HG02759 (cell line): ENCODE measurements around the gene PMM2.
A peak's percentile ranks its signal among the peaks of the same experiment; 100 is the strongest.
"Not testable (repeated sequence)": the region's sequence is repeated elsewhere in the genome, so short reads cannot be mapped to it uniquely, and the experiment has no call there.

Experiments
- ATAC-seq: cut with Tn5 transposase; IDR thresholded peaks from one replicate; pipeline ENCODE4 v1.9.1; 2021; ENCODE audit warnings: mild to moderate bottlenecking, moderate library complexity; ENCODE audit not compliant: unreplicated experiment

PMM2 gene

GRCh38 chr16:8781797-8782196 is 15.8 kb upstream of the PMM2 start:
- ATAC-seq: no peak

- no peak for ATAC-seq
Observed at GRCh38 chr16:8782673-8783072, 15.0 kb upstream of the PMM2 start.

DNA sequence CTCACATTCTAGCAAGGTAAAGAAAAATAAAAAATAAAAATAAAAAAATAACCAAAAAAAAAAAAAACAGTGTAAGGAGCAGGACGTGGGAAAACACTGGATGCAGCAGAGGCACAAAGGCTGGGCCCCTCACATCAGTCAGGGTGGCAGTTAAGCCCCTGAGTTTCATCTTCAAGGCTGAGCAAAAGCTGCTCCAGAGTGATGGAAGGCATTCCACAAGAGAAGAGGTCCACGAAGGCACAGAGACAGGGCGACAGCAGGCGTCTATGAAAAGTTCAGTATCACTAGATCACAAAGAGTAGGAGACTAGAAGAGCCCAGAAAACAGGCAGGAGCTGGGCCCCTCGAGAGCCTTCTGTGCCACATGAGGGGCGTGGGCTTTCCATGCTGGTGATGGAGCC is 12.2 kb upstream of the PMM2 start:
- no peak for ATAC-seq

DNA sequence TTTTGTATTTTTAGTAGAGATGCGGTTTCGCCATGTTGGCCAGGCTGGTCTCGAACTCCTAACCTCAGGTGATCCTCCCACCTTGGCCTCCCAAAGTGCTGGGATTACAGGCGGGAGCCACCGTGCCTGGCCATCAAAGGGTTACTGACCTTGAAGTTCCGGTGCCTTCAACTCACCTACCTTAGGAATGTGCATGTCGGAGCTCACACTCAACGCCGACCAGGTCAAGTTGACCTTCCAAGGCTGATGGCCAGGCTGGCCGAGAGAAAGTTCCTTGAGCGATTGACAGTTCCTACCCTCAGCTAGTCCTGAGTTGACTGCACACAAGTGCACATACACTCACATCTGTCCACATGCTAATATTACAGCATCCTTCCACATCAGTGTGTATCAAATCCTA is 11.3 kb upstream of the PMM2 start:
- ATAC-seq: not testable (repeated sequence)

- no peak for ATAC-seq
Observed at GRCh38 chr16:8788578-8789172, 9.0 kb upstream of the PMM2 start.

DNA sequence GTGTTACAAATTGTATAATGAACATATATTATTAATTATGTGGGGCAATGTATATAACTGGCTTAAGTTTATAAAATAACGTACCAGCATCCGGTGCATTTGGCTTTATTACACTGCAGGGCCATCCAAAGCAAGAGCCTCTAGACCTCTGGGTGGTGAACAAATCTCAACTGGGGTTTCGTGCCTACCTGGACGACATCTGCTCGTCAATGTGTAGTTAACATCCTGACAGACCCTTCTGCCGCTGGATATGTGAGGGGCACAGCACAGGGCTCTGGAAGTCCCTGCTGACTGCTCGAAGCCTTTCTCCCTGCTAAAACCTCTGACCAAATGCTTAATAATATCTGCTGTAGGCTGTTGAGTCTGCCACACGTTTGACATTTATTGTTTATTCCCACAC is 2.5 kb upstream of the PMM2 start:
- no peak for ATAC-seq

DNA sequence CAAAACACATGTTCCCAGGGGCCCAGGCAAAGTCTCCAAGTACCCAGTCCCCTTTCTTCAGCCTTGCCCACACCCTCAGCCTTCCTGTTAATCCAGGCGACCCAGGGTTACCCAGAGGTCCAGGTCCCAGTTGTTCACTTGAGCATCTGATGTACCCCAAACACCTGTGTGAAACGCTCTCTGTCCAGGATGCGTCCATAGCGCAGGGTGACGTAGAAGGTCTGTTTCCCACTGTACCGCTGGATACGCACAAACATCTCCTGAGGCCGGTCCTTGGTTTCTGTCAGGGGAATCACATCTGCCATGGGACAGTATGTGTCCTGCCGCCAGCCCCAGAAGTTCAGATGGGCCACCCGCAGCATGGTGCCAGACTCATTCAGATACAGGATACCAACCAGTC is 1.8 kb upstream of the PMM2 start:
- ATAC-seq: no peak

DNA sequence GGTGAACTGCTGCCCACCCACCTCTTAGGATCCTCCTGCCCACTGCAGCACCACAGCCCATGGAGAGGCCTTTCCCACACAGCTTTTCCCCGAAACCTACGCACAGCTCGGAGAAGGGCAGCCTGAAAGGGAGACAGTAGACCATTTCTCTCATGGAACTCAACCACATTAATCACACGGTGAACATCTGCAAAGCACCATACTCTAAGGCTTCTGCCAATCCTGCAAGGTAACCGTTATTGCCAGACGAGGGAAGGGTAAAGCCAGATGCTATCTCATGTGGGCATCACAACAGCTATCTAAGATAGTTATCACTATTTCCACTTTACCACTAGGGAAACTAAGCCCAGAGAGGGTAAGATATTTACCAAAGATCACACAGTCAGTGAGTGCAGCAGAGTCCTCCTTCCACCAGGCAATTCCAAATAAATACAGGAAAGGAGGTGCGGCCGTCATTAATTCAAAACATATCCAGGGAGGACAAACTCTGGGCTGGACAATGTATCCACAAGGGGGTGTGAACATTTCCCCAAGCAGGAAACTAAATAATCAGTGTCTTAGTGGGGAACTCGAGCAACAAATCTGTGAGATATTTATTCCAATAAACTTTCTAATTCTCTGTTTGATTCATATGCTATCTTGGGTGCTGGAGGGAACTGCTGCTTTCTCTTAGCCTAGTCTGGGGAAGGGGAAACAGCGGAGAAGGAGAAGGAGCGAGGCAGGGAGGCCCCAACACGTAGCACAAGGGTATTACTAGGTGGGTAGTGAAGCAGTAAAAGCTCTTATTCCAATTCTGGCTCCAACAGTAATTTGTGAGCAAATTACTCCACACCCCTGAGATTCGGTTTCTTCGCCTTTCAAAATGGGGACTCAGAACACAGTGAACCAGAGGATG is 923 bp upstream of the PMM2 start:
- ATAC-seq: peak; percentile 0

DNA sequence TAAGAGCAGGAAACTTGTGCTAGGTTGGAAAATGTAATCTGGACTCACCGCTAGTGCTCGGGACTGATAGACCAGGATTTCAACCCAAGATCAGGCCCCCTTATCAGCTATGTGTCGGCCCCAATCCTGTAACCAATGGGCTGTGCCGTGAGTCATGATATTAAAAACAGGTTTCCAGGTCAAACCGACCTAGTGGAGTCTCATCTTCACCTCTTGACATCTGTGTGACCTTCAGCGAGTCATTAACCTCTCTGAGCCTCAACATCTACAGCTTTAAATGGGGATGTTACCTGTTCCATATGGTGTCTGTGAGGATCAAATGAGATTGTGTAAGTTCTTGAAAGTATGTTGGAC is 512 bp downstream of the PMM2 start:
- ATAC-seq: peak; percentile 3

DNA sequence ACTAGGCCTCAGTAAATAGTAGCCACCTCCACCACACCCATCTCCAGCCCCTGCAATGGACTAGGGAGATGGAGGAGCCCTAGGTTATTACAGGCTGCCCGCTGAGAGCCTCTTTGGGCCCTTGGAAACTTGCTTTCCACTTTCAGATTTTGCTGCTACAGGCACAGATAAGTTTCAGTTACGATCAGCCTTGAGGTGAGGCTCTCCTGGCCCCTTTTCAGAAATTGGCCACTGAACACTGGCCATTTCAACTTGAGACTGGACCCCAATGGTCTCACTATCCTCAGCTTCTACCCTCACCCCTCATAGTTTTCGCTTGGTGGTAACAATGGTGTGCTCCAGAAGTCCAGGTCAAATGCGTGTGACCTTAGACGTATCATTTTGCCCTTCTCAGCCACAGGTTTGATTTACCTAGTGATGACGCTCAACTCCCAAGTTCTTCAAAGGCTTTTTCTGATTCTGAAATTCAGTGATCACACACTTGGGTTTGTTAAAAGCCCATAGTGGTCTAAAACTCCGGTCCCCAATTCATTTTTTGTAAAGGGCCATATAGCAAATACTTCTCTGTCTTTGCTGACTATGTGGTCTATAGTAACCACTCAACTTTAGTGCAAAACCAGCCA is 1.0 kb downstream of the PMM2 start:
- no peak for ATAC-seq

DNA sequence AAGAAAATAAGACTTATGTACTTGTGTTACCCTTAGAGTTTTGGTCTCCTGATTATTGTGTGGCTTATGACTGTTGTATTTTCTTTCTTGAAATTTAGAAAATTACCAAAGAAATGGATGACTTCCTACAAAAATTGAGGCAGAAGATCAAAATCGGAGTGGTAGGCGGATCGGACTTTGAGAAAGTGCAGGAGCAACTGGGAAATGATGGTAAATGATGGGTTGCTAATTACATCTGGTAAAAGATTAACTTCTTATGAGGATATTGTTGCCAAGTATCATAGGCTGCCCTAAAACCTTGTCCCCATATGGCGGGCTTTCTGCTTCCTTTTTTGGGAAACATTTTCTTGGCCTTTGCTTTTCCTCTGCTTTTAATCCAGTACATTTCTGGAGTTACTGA is 4.1 kb downstream of the PMM2 start:
- no peak for ATAC-seq

- ATAC-seq: not testable (repeated sequence)
Observed at GRCh38 chr16:8803733-8804132, 6.1 kb downstream of the PMM2 start.

- no peak for ATAC-seq
Observed at GRCh38 chr16:8804313-8804712, 6.7 kb downstream of the PMM2 start.

DNA sequence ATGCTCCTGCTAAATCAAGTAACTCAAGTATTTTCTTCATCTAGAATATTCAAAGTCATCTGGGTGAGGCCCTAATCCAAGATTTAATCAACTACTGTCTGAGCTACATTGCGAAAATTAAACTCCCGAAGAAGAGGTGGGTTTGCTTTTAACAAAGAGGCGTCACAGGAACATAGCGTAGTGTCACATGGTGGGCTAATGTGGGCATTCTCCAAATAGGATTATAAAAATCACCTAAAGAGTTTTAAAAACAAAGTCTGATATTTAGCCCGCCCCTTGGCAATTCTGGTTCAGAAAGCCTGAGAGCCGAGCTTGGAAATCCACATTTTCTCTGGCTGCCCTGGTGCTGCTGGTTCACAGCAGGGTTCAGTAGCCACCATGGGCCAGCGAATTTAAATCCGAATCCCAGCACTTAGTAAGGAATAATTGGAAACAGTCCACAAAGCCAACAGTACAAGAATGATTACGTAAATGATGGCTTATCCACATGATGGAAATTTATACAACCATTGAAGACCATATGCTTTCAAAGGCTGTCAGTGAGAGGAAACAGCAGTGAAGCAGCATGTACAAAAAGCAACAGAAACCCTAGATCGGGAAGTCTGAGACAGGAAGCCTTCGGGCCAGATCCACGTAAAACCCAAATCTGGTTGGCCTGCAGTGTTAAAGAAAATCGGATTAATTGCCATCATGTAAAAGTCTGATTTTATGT is 8.8 kb downstream of the PMM2 start:
- ATAC-seq: no peak

DNA sequence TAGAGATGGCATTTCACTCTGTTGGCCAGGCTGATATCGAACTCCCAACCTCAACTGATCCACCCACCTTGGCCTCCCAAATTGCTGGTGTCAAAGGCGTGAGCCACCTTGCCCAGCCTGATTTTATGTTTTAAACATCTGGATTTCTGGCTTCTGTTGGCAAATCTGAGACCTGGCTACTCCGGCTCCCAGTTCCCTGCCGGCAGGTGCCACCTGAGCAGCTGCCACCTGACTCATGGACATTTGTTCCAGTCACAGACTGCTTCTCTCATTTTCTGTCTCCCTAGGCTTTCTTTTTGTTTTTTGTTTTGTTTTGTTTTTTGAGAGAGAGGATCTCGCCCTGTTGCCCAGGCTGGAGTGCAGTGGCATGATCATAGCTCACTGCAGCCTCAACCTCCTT is 9.6 kb downstream of the PMM2 start:
- no peak for ATAC-seq

- ATAC-seq: no peak
Observed at GRCh38 chr16:8808009-8808408, 10.4 kb downstream of the PMM2 start.

GRCh38 chr16:8808613-8809353 is 11.1 kb downstream of the PMM2 start:
- ATAC-seq: no peak

DNA sequence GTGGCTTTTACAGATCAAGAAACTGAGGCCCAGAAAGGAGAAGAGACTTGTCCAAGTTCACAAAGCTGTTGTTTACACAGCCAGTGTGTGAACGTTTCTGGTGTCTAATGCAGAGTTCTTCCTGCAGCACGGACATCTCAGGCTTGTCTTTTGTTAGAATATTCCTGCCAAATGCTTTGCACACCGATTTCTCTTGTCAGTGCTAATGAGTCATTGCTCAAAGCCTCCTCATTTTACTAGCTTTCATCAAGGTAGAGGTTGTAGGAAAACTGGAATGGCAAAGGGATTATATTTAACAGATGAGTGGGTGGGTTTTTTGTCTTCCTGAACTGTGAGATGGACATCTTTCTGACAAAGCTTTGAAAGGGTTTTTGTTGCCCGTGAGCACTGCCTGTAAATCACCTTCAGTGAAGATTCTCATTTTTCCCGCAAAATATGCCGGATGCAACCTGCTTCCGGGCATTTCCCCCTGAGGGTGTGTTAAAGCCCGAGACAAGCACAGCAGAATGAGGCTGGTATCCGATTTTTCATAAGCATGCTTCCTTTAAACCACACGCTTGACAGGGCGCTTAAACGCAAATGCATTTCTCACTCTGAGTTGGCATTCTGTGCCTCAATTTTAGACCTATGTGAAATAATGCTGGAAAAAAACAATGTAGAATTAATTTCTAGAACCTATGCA is 14.7 kb downstream of the PMM2 start:
- no peak for ATAC-seq

GRCh38 chr16:8814095-8814806 is 16.6 kb downstream of the PMM2 start:
- ATAC-seq: no peak
